ENCODE data around the gene CDADC1. TPM values are rescaled to one million over a fixed set of nuclear protein-coding genes. Genes with fewer than 3 reads are reported as not detected.
A peak's percentile ranks its signal among the peaks of the same experiment; 100 is the strongest.

CDADC1 gene
- total RNA-seq, 1 donor = 4.6 TPM

DNA sequence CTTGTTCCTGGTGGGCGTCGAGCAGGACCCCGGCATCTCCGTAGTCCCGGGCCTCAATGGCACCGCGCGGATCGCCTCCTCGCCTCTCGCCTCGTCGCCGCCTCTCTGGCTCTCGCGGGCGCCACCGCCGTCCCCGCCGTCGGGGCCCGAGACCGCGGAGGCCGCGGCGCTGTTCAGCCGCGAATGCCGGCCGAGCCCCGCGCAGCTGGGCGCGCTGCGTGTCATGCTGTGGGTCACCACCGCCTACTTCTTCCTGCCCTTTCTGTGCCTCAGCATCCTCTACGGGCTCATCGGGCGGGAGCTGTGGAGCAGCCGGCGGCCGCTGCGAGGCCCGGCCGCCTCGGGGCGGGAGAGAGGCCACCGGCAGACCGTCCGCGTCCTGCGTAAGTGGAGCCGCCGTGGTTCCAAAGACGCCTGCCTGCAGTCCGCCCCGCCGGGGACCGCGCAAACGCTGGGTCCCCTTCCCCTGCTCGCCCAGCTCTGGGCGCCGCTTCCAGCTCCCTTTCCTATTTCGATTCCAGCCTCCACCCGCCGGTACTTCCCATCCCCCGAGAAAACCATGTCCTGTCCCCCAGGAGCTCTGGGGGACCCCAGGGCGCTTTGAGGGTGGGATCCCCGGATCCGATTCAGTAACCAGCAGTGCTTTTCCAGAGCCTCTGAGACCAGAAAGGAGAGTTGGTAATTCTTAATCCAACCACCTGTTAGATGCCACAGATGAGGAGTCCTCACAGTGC is 26.7 kb upstream of the CDADC1 start:
- Histone ChIP-seq H3K9me3 (ENCODE audit: low read depth, low read length) (no peaks in the 10 kb centered on the region), H3K27me3 (ENCODE audit: insufficient read depth, low read length) (peaks cover 49% of the 10 kb centered on the region), H3K4me3 (ENCODE audit: low read length) (peak overlapping the region; percentile 34), H3K4me1 (ENCODE audit: insufficient read depth, low read length) (peaks cover 23% of the 10 kb centered on the region)

DNA sequence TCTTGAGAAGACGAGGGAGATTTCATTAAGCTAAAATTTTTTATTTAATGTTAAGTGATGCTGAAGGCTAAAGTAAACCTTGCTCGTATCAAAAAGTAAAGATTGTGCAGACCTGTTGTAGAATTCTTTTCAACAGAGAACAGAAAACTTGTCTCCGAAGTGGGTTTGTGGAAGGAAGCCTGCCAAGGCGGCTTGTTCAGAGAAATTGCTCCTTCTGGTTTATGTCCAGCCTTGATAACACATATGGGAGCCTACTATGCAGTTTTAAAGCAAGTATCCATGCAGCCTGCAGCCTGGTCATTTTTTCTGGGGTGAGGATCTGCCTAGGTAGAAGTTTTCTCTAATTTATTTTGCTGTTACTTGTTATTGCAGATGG is 26.1 kb upstream of the CDADC1 start:
- H3K4me3 ChIP-seq (ENCODE audit: low read length) = no peak overlapping the region
- H3K4me1 ChIP-seq (ENCODE audit: insufficient read depth, low read length) = peaks cover 18% of the 10 kb centered on the region
- peaks cover 49% of the 10 kb centered on the region for H3K27me3 ChIP-seq (ENCODE audit: insufficient read depth, low read length)
- H3K9me3 ChIP-seq (ENCODE audit: low read depth, low read length) = no peaks in the 10 kb centered on the region

DNA sequence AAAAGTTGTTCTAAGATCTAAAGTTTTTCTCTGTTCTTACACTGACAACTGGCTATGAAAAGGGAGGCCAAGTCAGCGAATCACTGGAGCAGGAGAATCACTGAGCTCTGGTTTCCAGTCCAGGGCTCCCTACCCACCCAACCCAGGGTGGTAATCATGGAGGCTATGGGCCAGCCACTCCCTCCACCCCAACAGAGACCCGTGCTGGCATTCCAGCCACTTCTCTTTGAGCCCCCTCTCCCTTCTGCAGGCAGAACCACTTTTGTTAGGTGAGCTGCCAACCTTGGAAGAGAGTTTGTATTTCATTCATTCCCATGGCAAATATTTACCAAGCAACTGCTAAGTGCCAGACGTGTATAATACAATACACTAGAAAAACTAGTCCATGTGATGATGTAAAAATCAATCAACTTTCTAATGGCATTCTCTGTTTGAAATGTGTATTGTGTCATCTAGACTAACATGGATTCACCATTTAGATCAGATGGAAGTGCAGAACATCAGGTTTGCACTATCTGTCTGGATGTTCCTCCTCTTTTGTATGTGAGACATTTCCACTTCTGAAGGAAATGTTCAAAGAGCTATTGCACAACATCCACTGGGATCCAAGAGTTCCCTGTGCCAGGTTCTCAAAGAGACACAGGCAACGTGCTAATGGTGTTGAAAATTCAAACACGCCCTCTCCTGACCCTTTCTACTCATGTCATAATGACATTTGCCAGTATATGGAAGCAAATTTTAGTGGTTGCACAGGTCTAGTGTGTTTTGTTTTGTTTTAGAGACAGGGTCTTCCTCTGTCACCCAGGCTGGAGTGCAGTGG is 22.3 kb upstream of the CDADC1 start:
- Histone ChIP-seq H3K9me3 (ENCODE audit: low read depth, low read length) (no peaks in the 10 kb centered on the region), H3K4me3 (ENCODE audit: low read length) (no peak overlapping the region), H3K4me1 (ENCODE audit: insufficient read depth, low read length) (peaks cover 9% of the 10 kb centered on the region), H3K27me3 (ENCODE audit: insufficient read depth, low read length) (peaks cover 28% of the 10 kb centered on the region)

DNA sequence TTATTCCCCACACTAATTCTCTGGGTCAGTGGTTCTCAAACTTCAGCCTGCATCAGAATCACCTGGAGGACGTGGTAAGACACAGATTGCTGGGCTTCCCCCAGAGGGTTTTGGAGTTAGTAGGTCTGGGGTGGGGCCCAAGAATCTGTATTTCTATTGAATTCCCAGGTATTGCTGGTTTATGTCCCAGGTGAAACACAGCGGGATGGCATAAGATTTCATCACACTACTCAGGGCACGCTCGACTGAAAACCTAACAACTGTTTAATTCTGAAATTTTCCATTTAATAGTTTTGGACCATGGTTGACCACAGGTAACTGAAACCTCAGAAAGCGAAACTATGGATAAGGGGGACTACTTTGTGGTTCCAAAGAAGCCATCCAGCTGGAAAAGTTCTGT is 21.1 kb upstream of the CDADC1 start:
- Histone ChIP-seq H3K4me1 (ENCODE audit: insufficient read depth, low read length) (no peaks in the 10 kb centered on the region), H3K27me3 (ENCODE audit: insufficient read depth, low read length) (peaks cover 16% of the 10 kb centered on the region), H3K4me3 (ENCODE audit: low read length) (no peak overlapping the region), H3K9me3 (ENCODE audit: low read depth, low read length) (no peaks in the 10 kb centered on the region)

DNA sequence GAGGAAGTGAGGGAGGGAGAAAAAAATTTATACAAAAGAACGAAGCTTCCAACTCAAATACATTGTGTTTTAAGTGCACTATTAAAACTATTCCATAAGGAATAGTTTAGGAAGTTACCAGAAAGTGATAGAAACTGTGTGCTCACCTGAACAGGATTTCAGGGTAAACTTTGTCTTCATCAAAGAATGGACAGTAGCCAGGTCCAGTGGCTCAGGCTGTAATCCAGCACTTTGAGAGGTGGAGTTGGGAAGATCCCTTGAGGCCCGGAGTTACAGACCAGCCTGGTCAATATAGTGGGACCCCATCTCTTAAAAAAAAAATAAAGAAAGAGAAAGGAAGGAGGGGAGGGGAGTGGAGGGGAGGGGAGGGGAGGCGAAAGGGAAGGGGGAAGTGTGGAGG is 13.0 kb upstream of the CDADC1 start:
- H3K27me3 ChIP-seq (ENCODE audit: insufficient read depth, low read length) = no peaks in the 10 kb centered on the region
- no peak overlapping the region for H3K4me3 ChIP-seq (ENCODE audit: low read length)
- no peaks in the 10 kb centered on the region for H3K4me1 ChIP-seq (ENCODE audit: insufficient read depth, low read length)
- no peaks in the 10 kb centered on the region for H3K9me3 ChIP-seq (ENCODE audit: low read depth, low read length)

DNA sequence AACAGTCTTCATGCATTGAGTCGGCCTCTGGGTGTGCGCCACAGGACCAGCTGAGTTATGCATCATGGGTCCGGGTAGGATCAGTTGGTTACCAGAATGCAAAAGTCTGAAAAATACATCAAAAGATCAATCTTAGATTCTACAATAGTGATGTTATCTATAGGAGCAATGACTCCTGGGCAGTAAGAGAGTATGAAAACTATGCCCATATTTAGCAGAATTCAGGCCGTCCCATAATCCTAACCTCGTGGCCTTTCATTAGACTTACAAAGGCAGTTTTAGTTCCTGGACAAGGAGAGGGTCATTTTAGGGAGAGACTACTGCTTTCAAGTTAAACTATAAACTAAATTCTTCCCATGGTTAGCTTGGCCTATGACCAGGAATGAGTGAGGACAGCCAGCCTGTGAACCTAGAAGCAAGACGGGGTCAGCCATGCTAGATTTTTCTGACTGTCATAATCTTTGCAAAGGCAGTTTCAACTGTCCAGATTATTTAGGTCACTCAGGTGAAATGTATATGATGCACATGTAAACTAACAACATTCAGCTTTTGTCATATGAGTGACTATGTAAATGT is 11.8 kb upstream of the CDADC1 start:
- Histone ChIP-seq H3K4me1 (ENCODE audit: insufficient read depth, low read length) (no peaks in the 10 kb centered on the region), H3K9me3 (ENCODE audit: low read depth, low read length) (no peaks in the 10 kb centered on the region), H3K4me3 (ENCODE audit: low read length) (no peak overlapping the region), H3K27me3 (ENCODE audit: insufficient read depth, low read length) (no peaks in the 10 kb centered on the region)

DNA sequence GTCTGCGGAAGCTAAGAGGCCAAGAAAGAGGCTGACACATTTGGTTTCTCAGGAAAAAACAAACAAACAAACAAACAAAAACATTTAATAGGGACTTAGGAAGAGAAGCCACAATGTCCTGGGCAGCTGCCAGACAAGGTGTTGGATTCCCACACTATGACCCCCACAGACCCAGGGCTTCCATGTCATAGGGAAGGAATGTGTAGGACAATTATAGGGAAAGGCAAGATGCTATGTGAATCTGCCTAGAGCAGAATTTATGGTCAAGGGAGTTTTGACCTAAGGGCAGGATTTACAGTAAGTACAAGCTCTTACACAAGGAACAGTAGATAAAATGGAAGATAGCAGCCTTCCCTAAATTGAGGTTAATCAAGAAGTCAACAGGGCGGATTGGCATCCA is 9.1 kb upstream of the CDADC1 start:
- Histone ChIP-seq H3K9me3 (ENCODE audit: low read depth, low read length) (no peaks in the 10 kb centered on the region), H3K27me3 (ENCODE audit: insufficient read depth, low read length) (no peaks in the 10 kb centered on the region), H3K4me3 (ENCODE audit: low read length) (no peak overlapping the region), H3K4me1 (ENCODE audit: insufficient read depth, low read length) (no peaks in the 10 kb centered on the region)

DNA sequence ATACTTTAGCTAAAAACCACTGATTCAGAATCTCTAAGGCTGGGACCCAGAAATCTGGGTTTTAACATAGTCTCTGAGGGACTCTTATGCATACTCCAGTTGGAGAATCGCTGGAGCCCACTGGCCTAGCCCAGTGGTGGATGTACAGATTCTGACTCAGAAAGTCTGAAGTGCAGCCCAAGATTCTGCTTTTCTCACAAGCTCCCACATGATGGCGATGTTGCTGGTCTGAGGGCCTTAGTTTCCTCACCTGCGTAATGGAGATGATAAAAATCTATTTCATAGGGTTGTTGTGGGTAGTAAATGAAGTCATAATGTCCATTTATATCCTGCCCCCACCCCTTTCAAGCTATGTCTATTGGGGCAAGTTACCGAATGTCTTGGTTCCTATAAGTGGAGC is 7.7 kb upstream of the CDADC1 start:
- Histone ChIP-seq H3K9me3 (ENCODE audit: low read depth, low read length) (no peaks in the 10 kb centered on the region), H3K4me1 (ENCODE audit: insufficient read depth, low read length) (no peaks in the 10 kb centered on the region)

DNA sequence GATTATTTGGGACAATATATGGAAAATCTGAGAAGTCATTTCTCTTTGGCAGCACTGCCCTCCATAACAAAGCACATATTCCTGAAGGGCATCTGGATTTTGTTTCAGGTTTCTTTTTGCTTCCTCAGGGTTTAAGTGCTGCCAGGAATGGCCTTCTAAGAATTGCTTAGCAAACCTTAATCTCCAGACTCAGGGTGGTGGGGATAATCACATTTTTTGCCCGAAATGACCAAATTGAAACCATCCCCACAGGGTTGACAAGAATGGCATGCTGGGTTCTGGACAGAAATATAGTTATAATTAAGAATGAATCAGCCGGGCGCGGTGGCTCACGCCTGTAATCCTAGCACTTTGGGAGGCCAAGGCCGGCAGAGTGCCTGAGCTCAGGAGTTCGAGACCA is 6.4 kb upstream of the CDADC1 start:
- Histone ChIP-seq H3K9me3 (ENCODE audit: low read depth, low read length) (no peaks in the 10 kb centered on the region), H3K4me1 (ENCODE audit: insufficient read depth, low read length) (no peaks in the 10 kb centered on the region), H3K4me3 (ENCODE audit: low read length) (no peak overlapping the region), H3K27me3 (ENCODE audit: insufficient read depth, low read length) (no peaks in the 10 kb centered on the region)

More for the DNA sequence above, 7.7 kb upstream of the CDADC1 start:
- H3K27me3 ChIP-seq (ENCODE audit: insufficient read depth, low read length) = no peaks in the 10 kb centered on the region
- H3K4me3 ChIP-seq (ENCODE audit: low read length) = no peak overlapping the region

DNA sequence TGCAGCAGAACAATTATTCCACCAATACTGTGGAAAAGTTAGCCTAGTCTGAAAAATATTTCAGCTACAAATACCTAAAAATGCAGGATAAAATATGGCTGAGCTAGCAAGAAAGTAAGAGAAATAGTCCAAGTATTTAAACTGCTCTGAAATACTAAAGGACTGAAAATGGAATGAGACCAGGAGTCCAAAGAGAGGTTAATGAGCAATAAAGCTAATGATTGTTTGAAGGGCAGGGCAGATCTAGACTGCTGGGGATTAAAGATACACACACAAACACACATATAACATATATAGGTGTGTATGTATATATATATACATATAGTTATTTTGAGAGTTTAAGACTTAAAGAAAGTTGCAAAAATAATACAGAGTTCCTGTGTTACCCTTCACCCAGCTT is 2.6 kb upstream of the CDADC1 start:
- no peak overlapping the region for H3K4me3 ChIP-seq (ENCODE audit: low read length)
- peaks cover 19% of the 10 kb centered on the region for H3K4me1 ChIP-seq (ENCODE audit: insufficient read depth, low read length)
- no peaks in the 10 kb centered on the region for H3K9me3 ChIP-seq (ENCODE audit: low read depth, low read length)
- H3K27me3 ChIP-seq (ENCODE audit: insufficient read depth, low read length) = no peaks in the 10 kb centered on the region

DNA sequence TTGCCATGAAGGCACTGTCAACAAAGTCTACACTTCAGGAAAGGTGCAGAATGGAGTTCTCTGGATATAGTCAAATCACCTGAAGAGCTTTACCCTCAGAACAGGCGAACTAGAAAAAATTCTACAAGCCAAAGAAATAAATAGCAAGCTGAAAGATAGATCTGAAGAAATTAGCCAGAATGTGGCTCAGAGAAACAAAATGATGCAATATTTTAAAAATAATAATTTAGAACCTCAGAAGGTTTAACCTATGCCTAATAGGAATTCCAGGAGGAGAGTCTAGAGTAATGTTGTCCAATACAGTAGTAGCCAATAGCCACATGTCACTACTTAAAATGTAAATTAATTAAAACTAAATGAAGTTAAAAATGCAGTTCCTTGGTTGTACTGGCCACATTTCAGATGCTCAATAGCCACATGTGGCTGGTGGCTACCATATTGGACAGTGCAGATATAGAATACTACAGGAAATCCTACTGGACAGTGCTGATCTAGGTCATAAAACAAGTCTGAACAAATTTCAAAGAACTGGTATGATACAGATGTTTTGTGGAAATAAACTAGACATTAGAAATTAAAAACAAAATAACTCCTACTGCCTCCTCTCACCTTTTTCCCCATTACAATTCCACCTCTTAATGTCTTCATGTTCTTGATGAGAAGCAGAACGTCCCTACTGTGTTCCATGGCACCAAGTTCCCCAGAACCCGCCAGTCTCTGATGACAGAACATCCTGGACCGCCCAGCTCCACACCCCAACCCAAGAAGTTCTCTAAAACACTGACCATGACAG is 679 bp upstream of the CDADC1 start:
- Histone ChIP-seq H3K4me3 (ENCODE audit: low read length) (peak overlapping the region; percentile 99), H3K9me3 (ENCODE audit: low read depth, low read length) (no peaks in the 10 kb centered on the region)

DNA sequence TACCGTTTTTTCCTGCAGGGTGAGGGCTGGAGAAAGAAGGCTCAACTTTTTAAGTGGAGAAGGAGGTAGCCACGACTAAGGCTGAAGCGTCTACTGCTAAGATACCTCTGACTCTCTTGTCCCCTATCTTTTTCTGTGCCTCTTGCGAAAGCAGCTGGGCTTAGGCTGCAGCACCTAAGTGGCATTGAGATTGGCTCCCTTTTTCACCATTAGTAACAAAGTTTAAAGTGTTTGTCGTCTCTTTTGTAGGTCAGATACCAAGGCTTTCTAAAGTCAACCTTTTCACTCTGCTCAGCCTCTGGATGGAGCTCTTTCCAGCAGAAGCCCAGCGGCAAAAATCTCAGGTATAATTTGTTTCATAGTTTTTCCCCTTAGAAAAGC is 887 bp downstream of the CDADC1 start:
- no peaks in the 10 kb centered on the region for H3K9me3 ChIP-seq (ENCODE audit: low read depth, low read length)
- peaks cover 30% of the 10 kb centered on the region for H3K4me1 ChIP-seq (ENCODE audit: insufficient read depth, low read length)
- H3K4me3 ChIP-seq (ENCODE audit: low read length) = peak overlapping the region; percentile 99
- no peaks in the 10 kb centered on the region for H3K27me3 ChIP-seq (ENCODE audit: insufficient read depth, low read length)

More for the DNA sequence above, 679 bp upstream of the CDADC1 start:
- Histone ChIP-seq H3K27me3 (ENCODE audit: insufficient read depth, low read length) (no peaks in the 10 kb centered on the region), H3K4me1 (ENCODE audit: insufficient read depth, low read length) (peaks cover 28% of the 10 kb centered on the region)

DNA sequence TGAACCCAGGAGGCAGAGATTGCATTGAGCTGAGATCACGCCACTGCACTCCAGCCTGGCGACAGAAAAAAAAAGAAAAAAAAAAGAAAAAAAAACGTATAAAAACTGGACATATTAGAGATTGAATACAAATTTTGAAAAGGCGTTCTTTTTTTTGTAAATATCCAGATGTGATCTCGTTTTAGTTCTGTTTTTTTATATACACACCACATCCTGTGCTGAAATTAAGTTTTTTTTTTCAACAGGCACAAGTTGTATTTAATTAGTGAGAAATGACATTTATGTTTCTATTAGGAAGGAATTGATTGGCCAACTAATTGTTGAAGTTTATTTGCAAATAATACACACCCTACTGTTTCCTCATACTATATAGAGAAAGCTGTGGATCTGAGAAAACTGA is 3.6 kb downstream of the CDADC1 start:
- Histone ChIP-seq H3K4me3 (ENCODE audit: low read length) (no peak overlapping the region), H3K27me3 (ENCODE audit: insufficient read depth, low read length) (no peaks in the 10 kb centered on the region), H3K9me3 (ENCODE audit: low read depth, low read length) (no peaks in the 10 kb centered on the region), H3K4me1 (ENCODE audit: insufficient read depth, low read length) (peaks cover 33% of the 10 kb centered on the region)

DNA sequence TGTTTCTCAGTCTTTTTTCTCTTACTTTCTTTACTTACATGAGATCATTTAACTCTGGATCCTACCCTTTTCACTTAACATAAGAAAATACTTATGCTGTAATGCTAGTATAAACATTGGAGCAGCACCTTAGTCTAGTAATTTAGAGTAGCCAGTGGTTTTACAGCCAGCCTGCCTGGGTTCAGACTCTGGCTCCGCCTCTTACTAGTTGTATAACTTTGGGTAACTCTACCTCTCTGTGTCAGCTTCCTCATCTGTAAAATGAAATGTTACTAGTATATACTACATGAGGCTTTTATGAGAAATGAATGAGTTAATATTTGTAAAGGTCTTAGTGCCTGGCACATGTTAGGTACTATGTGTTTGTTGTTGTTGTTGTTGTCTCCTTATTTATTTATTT is 5.6 kb downstream of the CDADC1 start:
- no peaks in the 10 kb centered on the region for H3K9me3 ChIP-seq (ENCODE audit: low read depth, low read length)
- H3K27me3 ChIP-seq (ENCODE audit: insufficient read depth, low read length) = no peaks in the 10 kb centered on the region
- H3K4me1 ChIP-seq (ENCODE audit: insufficient read depth, low read length) = peaks cover 34% of the 10 kb centered on the region
- H3K4me3 ChIP-seq (ENCODE audit: low read length) = no peak overlapping the region

DNA sequence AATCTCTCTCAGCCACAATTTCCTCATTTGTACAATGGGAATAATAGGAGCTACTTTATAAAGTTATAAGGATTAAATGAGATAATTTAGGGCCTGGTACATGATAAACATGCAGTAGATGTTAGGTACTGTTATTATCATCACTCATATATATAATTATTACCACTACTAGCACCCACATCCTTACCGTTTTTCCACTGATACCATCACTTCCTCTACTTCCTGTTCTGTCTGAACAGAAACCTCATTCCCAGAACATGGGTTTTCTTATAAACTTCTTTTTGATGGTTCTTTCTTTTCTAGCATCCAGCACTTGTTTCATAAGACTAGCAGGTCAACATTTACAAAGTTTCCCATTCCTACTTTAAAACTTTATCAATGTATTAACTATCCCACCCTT is 6.3 kb downstream of the CDADC1 start:
- Histone ChIP-seq H3K27me3 (ENCODE audit: insufficient read depth, low read length) (no peaks in the 10 kb centered on the region), H3K4me3 (ENCODE audit: low read length) (no peak overlapping the region), H3K4me1 (ENCODE audit: insufficient read depth, low read length) (peaks cover 29% of the 10 kb centered on the region), H3K9me3 (ENCODE audit: low read depth, low read length) (no peaks in the 10 kb centered on the region)

Data from mononuclear cell (primary cell).